Esophagus muscularis mucosa (tissue), 4 donors: ENCODE data around the gene PRR7. TPM values are rescaled to one million over a fixed set of nuclear protein-coding genes. Genes with fewer than 3 reads are reported as not detected.
"Not testable (repeated sequence)": the region's sequence is repeated elsewhere in the genome, so short reads cannot be mapped to it uniquely, and the experiment has no call there.

ENCODE experiments used
- DNase-seq: peaks from one replicate; pipeline ENCODE4 v3.0.0-alpha.2; 2017; ENCODE audit errors: extremely low spot score
- H3K27ac ChIP-seq, 4 donors: fragments of 200-600 bp; sonication (generic); replicated peaks in 1 of 4; 1 replicate in 3 of 4; 2 replicates in 1 of 4; pipeline ENCODE4 v1.5.1; 2016 to 2019; ENCODE audit warnings: mild to moderate bottlenecking in 1 of 4
- H3K27me3 ChIP-seq, 4 donors: fragments of 200-600 bp; sonication (generic); one replicate each; pipeline versions ENCODE4 v1.5.1 to v1.6.0; 2016 to 2019
- H3K36me3 ChIP-seq, 4 donors: fragments of 200-600 bp; sonication (generic); one replicate each; pipeline ENCODE4 v1.5.1; 2016 to 2019
- H3K4me1 ChIP-seq, 4 donors: fragments of 200-600 bp; sonication (generic); one replicate each; pipeline ENCODE4 v1.5.1; 2016 to 2019
- H3K4me3 ChIP-seq, 4 donors: fragments of 200-600 bp; sonication (generic); 1 replicate in 2 of 4; 2 replicates in 2 of 4; pipeline ENCODE4 v1.5.1; 2016 to 2019; ENCODE audit warnings: mild to moderate bottlenecking in 4 of 4, moderate library complexity in 1 of 4
- H3K9me3 ChIP-seq, 4 donors: fragments of 200-600 bp; sonication (generic); 1 replicate in 3 of 4; 2 replicates in 1 of 4; pipeline ENCODE4 v1.5.1; 2016 to 2019
- CTCF ChIP-seq, 3 experiments: fragments of 200-600 bp in 2 of 3; fragments of 450-650 bp in 1 of 3; sonication (generic) in 2 of 3; IDR thresholded peaks; one replicate each; pipeline ENCODE4 v1.5.1; 2017 to 2019; ENCODE audit warnings: antibody characterized with exemption in 3 of 3, mild to moderate bottlenecking in 2 of 3, moderate library complexity in 1 of 3
- EP300 ChIP-seq: sonication (generic); formaldehyde crosslinking; IDR thresholded peaks from one replicate; pipeline ENCODE4 v1.6.1; 2017; ENCODE audit warnings: antibody characterized with exemption
- POLR2A ChIP-seq: fragments of 450-650 bp; IDR thresholded peaks from one replicate; pipeline ENCODE4 v1.6.1; 2017; ENCODE audit warnings: antibody characterized with exemption, moderate library complexity, mild to moderate bottlenecking, low read depth
- POLR2AphosphoS5 ChIP-seq, 2 donors: sonication (generic); formaldehyde crosslinking; IDR thresholded peaks; one replicate each; pipeline ENCODE4 v1.6.1; 2017; ENCODE audit warnings: antibody characterized with exemption in 2 of 2
- WGBS: methylation state at CpG from one replicate; pipeline ENCODE4 v1.1.5; 2018; 5-methylcytosine and 5-hydroxymethylcytosine counted together
- intact Hi-C: fragments of 100-400 bp; cut with DNase I; formaldehyde crosslinking; loops from one replicate; pipeline ENCODE4 v1.15.1; 2023
- total RNA-seq, 4 donors: library from RNA; depleted of rRNA; stranded (reverse); fragments of >200 nt; gene quantifications; one replicate each; pipeline versions ENCODE4 v1.1.0 to v1.2.1, GENCODE V29; 2016

Gene PRR7
- total RNA-seq, 4 donors from 2014 or later: 0.42 to 2.5 (median 1.6) TPM

- WGBS: 24% methylated on average over 17 of the region's 18 CpGs
- TF ChIP-seq EP300: no peak
- TF ChIP-seq POLR2AphosphoS5 (IDR thresholded peaks at IDR 0.05): peak; percentile 19 to 71
- Histone ChIP-seq H3K4me1 (peaks cover 38 to 100% (median 99%) of the 10 kb centered on the region in 4 donors), H3K27ac (peak overlapping the region; percentile 89 to 96 (median 94)), H3K9me3 (no peaks in the 10 kb centered on the region), H3K36me3 (peaks cover 14 to 30% (median 20%) of the 10 kb centered on the region in 4 donors), H3K4me3 (no peak overlapping the region), H3K27me3 (no peaks in the 10 kb centered on the region)
- peak; percentile 97 for DNase-seq
- intact Hi-C loops: no loop called here
These were observed 32.4 kb downstream of the PRR7 start for GRCh38 chr5:177478711-177479646.

- intact Hi-C loops: no loop called here
- H3K4me3 ChIP-seq: no peak overlapping the region
- peaks cover 18 to 31% (median 27%) of the 10 kb centered on the region in 4 donors for H3K36me3 ChIP-seq
- no peaks in the 10 kb centered on the region for H3K9me3 ChIP-seq
- no peak for DNase-seq
- H3K27ac ChIP-seq: peak overlapping the region; percentile 89 to 96 (median 94)
- H3K4me1 ChIP-seq: peaks cover 36 to 100% (median 99%) of the 10 kb centered on the region in 4 donors
- WGBS: 25% methylated on average over 14 of the region's 14 CpGs
- H3K27me3 ChIP-seq: no peaks in the 10 kb centered on the region
- TF ChIP-seq POLR2AphosphoS5 (IDR thresholded peaks at IDR 0.05) (peak; percentile 11 to 51), POLR2A (no peak)
These were observed 33.2 kb downstream of the PRR7 start for GRCh38 chr5:177479774-177480173.

GRCh38 chr5:177482359-177482795 is 35.8 kb downstream of the PRR7 start:
- no peaks in the 10 kb centered on the region for H3K27me3 ChIP-seq
- H3K27ac ChIP-seq: peak overlapping the region; percentile 89 to 96 (median 94)
- H3K36me3 ChIP-seq: peaks cover 30 to 57% (median 50%) of the 10 kb centered on the region in 4 donors
- no peak overlapping the region for H3K4me3 ChIP-seq
- intact Hi-C loops: no loop called here
- TF ChIP-seq CTCF (IDR thresholded peaks at IDR 0.05) (no peak), POLR2A (no peak), EP300 (no peak), POLR2AphosphoS5 (IDR thresholded peaks at IDR 0.05) (no peak)
- no peaks in the 10 kb centered on the region for H3K9me3 ChIP-seq
- peaks cover 29 to 99% (median 97%) of the 10 kb centered on the region in 4 donors for H3K4me1 ChIP-seq
- 67% methylated on average over 10 of the region's 10 CpGs for WGBS
- DNase-seq: no peak

- TF ChIP-seq POLR2AphosphoS5 (IDR thresholded peaks at IDR 0.05) (peak; percentile 9 to 39), EP300 (no peak)
- no peaks in the 10 kb centered on the region for H3K9me3 ChIP-seq
- intact Hi-C loops: no loop called here
- 89% methylated on average over 9 of the region's 9 CpGs for WGBS
- peaks cover 22 to 99% (median 93%) of the 10 kb centered on the region in 4 donors for H3K4me1 ChIP-seq
- no peaks in the 10 kb centered on the region for H3K27me3 ChIP-seq
- H3K36me3 ChIP-seq: peaks cover 37 to 64% (median 57%) of the 10 kb centered on the region in 4 donors
- no peak overlapping the region for H3K4me3 ChIP-seq
- no peak for DNase-seq
- peak overlapping the region; percentile 89 to 96 (median 94) for H3K27ac ChIP-seq
These were observed 36.4 kb downstream of the PRR7 start for GRCh38 chr5:177483042-177483441.

- Histone ChIP-seq H3K27ac (peak overlapping the region; percentile 89 to 96 (median 94)), H3K27me3 (no peaks in the 10 kb centered on the region), H3K4me1 (peaks cover 10 to 99% (median 92%) of the 10 kb centered on the region in 4 donors), H3K4me3 (no peak overlapping the region), H3K9me3 (no peaks in the 10 kb centered on the region), H3K36me3 (peaks cover 48 to 76% (median 69%) of the 10 kb centered on the region in 4 donors)
- TF ChIP-seq EP300 (no peak), POLR2AphosphoS5 (IDR thresholded peaks at IDR 0.05) (peak; percentile 67 to 71)
- 44% methylated on average over 15 of the region's 22 CpGs for WGBS
- DNase-seq: no peak
- intact Hi-C loops: no loop called here
These were observed 37.6 kb downstream of the PRR7 start for GRCh38 chr5:177483994-177484901.

- intact Hi-C loops: no loop called here
- no peak for DNase-seq
- H3K27ac ChIP-seq: peak overlapping the region; percentile 89 to 96 (median 94)
- peaks cover 3 to 99% (median 92%) of the 10 kb centered on the region in 4 donors for H3K4me1 ChIP-seq
- TF ChIP-seq EP300: no peak
- peak in 1 of 2 donors; percentile 24 for TF ChIP-seq POLR2AphosphoS5 (IDR thresholded peaks at IDR 0.05)
- no peaks in the 10 kb centered on the region for H3K9me3 ChIP-seq
- H3K27me3 ChIP-seq: no peaks in the 10 kb centered on the region
- H3K36me3 ChIP-seq: peaks cover 53 to 84% (median 77%) of the 10 kb centered on the region in 4 donors
- H3K4me3 ChIP-seq: no peak overlapping the region
- 68% methylated on average over 13 of the region's 13 CpGs for WGBS
These were observed 38.4 kb downstream of the PRR7 start for GRCh38 chr5:177484902-177485549.

GRCh38 chr5:177485753-177486152 is 39.1 kb downstream of the PRR7 start:
- H3K9me3 ChIP-seq, H3K27me3 ChIP-seq, DNase-seq, intact Hi-C loops, H3K4me3 ChIP-seq: not testable (repeated sequence)
- Histone ChIP-seq H3K36me3 (peaks cover 57 to 91% (median 84%) of the 10 kb centered on the region in 4 donors), H3K27ac (peak overlapping the region; percentile 93 to 96 (median 95)), H3K4me1 (peaks cover 0 to 99% (median 92%) of the 10 kb centered on the region in 4 donors)
- 93% methylated on average over 3 of the region's 3 CpGs for WGBS
